Osteocyte (in vitro differentiated cells): ENCODE data around the gene SGCD. TPM values are rescaled to one million over a fixed set of nuclear protein-coding genes. Genes with fewer than 3 reads are reported as not detected.

Source experiments
- DNase-seq: peaks from one replicate; pipeline ENCODE4 v3.0.0; 2021; ENCODE audit warnings: mixed read lengths; ENCODE audit not compliant: unreplicated experiment; ENCODE audit errors: extremely low spot score
- H3K27ac Mint-ChIP-seq: one replicate; pipeline ENCODE4 v1.8.0; 2021; ENCODE audit warnings: mild to moderate bottlenecking, mixed read lengths; ENCODE audit not compliant: unreplicated experiment
- H3K27me3 Mint-ChIP-seq: one replicate; pipeline ENCODE4 v1.8.0; 2021; ENCODE audit warnings: mixed read lengths; ENCODE audit not compliant: unreplicated experiment
- H3K36me3 Mint-ChIP-seq: one replicate; pipeline ENCODE4 v1.8.0; 2021; ENCODE audit warnings: mixed read lengths; ENCODE audit not compliant: unreplicated experiment
- H3K4me1 Mint-ChIP-seq: one replicate; pipeline ENCODE4 v1.8.0; 2021; ENCODE audit warnings: mixed read lengths; ENCODE audit not compliant: unreplicated experiment
- H3K4me3 Mint-ChIP-seq: one replicate; pipeline ENCODE4 v1.8.0; 2021; ENCODE audit warnings: mild to moderate bottlenecking, moderate library complexity, mixed read lengths; ENCODE audit not compliant: unreplicated experiment
- H3K9me3 Mint-ChIP-seq: one replicate; pipeline ENCODE4 v1.8.0; 2021; ENCODE audit warnings: mixed read lengths; ENCODE audit not compliant: unreplicated experiment
- total RNA-seq: library from RNA; stranded (reverse); gene quantifications from 2 replicates; pipeline ENCODE4 v1.2.1, GENCODE V29; 2021
- TF ChIP-seq, protein P1 (sequence below): fragments of 200-600 bp; sonication (generic); IDR thresholded peaks from 2 replicates; pipeline ENCODE4 v1.5.0; 2021; ENCODE audit warnings: antibody characterized with exemption, mild to moderate bottlenecking, moderate library complexity

The SGCD gene
- total RNA-seq, 1 donor from 2014 or later: 13.1 TPM

DNA sequence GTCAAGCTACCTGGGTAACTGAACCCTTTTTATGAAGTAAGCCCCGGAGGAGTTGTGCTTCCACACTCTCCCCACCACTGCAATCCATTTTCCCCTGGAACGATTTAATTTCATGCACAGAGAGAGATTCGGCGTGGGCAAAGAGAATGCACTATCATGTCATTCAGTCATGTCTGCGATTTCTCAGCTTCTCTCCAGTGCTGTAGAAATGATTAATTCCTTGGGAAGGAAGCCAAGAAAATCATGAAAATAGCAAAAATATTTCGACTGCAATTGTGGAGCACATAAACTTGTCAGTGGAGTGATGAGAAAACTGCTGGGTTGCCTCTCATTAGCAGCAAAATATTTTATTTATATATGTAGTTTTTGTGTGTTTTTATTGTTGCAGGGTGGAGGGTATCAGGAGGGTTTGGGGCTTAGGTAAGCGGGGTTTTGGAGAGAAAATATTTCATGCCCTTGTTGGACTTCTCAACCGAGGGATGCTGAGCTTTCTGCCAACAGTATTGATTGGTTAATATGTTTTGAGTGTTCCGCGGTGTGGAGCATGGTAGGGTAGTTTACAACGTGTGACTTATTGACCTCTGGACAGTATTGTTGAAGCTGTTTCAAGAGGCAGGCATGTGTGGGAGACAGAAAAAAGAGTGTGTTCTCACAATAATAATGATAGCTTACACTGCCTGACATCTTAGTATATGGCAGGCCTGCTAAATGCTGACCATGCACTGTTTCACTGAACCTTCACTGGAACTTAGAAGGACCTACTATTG is 69.3 kb downstream of the SGCD start:
- Mint-ChIP-seq H3K36me3 (no peaks in the 10 kb centered on the region), H3K9me3 (peaks cover 3% of the 10 kb centered on the region), H3K27ac (peak overlapping the region; percentile 43), H3K27me3 (no peaks in the 10 kb centered on the region), H3K4me1 (peaks cover 26% of the 10 kb centered on the region), H3K4me3 (no peak overlapping the region)
- DNase-seq: no peak
- TF ChIP-seq, protein P1, sequence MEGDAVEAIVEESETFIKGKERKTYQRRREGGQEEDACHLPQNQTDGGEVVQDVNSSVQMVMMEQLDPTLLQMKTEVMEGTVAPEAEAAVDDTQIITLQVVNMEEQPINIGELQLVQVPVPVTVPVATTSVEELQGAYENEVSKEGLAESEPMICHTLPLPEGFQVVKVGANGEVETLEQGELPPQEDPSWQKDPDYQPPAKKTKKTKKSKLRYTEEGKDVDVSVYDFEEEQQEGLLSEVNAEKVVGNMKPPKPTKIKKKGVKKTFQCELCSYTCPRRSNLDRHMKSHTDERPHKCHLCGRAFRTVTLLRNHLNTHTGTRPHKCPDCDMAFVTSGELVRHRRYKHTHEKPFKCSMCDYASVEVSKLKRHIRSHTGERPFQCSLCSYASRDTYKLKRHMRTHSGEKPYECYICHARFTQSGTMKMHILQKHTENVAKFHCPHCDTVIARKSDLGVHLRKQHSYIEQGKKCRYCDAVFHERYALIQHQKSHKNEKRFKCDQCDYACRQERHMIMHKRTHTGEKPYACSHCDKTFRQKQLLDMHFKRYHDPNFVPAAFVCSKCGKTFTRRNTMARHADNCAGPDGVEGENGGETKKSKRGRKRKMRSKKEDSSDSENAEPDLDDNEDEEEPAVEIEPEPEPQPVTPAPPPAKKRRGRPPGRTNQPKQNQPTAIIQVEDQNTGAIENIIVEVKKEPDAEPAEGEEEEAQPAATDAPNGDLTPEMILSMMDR: no peak

DNA sequence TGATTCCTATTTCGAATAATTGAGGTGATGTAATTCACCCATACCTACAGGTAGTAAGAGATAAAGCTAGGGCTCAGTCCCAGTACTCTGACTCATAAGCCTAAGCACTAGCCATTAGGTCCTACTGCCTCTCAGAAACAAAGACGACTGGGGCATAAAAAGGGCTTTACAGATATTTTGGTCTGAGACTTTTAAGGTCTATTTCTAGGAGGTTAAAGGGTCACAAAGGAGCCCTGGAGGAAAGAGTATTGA is 69.8 kb downstream of the SGCD start:
- H3K36me3 Mint-ChIP-seq: no peaks in the 10 kb centered on the region
- peak overlapping the region; percentile 21 for H3K27ac Mint-ChIP-seq
- H3K9me3 Mint-ChIP-seq: peaks cover 3% of the 10 kb centered on the region
- H3K4me1 Mint-ChIP-seq: peaks cover 26% of the 10 kb centered on the region
- TF ChIP-seq, protein P1: no peak
- no peaks in the 10 kb centered on the region for H3K27me3 Mint-ChIP-seq
- no peak for DNase-seq
- H3K4me3 Mint-ChIP-seq: no peak overlapping the region

DNA sequence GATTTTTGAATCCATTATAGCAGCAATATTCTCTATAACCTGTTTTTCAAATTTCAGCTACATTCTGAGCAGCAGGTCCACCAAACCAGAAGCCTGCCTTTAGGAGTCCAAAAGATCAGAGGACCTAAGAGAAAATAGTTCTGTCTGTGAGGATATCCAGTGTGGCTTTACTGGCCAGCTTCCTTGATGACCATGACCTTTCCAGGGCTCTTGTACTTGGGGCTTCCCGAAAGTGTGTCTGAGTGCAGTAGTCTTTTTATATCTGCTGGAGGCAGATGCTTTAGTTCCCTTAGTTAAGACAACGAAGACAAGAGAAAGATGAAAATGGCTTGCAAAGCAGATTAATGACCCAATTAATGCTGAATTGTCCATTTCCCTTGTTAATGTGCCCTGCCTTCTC is 72.4 kb downstream of the SGCD start:
- H3K4me1 Mint-ChIP-seq: peaks cover 29% of the 10 kb centered on the region
- H3K27ac Mint-ChIP-seq: no peak overlapping the region
- no peak overlapping the region for H3K4me3 Mint-ChIP-seq
- H3K27me3 Mint-ChIP-seq: no peaks in the 10 kb centered on the region
- DNase-seq: no peak
- TF ChIP-seq, protein P1: no peak
- no peaks in the 10 kb centered on the region for H3K36me3 Mint-ChIP-seq
- H3K9me3 Mint-ChIP-seq: peaks cover 3% of the 10 kb centered on the region

DNA sequence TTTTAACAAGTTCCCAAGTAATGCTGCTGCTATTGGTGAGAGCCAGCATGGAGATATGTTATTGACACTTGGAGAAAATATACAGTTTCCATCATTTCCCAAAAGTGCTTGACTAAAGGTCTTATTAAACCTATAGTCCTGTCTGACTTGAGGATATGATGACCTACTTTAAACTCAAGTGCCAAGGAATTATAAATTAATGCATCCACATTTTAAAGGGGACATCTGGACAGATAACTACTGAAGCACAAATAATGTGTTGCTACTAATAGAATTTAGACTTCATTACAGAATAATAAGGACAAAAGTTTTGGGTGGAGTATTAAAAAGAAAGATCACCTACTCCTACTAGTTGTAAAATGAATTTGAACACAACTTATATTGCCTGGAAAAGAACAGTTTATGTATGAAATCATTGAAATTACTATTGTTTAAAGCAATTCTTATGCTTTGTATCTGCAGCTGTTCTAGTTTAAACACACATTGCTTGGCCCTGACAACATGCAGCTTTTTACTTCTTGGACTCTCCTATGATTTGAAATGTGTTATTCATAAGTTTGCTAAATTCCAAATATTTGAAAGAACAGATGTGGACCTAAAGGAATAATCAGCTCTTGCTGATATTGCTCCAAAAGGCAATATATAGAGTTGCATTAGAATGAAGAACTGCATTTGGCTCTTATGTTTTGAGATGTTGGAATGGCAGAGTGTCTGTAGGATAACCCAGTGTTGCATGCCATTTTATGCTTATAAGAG is 73.4 kb downstream of the SGCD start:
- Mint-ChIP-seq H3K27me3 (no peaks in the 10 kb centered on the region), H3K27ac (no peak overlapping the region), H3K9me3 (no peaks in the 10 kb centered on the region), H3K36me3 (no peaks in the 10 kb centered on the region), H3K4me3 (no peak overlapping the region), H3K4me1 (peaks cover 20% of the 10 kb centered on the region)
- TF ChIP-seq, protein P1: no peak
- DNase-seq: no peak

DNA sequence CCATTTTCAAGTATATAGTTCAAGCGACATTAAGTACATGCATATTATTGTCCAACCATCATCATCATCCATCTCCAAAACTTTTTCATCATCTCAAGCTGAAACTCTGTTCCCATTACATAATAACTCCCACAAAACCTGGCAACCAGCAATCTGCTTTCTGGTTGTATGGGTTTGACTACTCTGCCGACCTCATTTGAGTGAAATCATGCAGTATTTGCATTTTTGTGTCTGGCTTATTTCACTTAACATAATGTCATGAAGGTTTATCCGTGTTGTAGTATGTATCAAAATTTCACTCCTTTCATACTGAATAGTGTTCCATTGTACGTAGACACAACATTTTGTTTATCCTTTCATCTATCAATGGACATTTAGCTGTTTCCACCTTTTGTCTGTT is 74.8 kb downstream of the SGCD start:
- TF ChIP-seq, protein P1: no peak
- Mint-ChIP-seq H3K4me3 (no peak overlapping the region), H3K4me1 (peaks cover 9% of the 10 kb centered on the region), H3K27me3 (no peaks in the 10 kb centered on the region), H3K27ac (no peak overlapping the region), H3K36me3 (no peaks in the 10 kb centered on the region), H3K9me3 (no peaks in the 10 kb centered on the region)
- DNase-seq: no peak
